GM12873 (cell line): Measurements from ENCODE around the gene INTU.

ENCODE experiments used
- TF ChIP-seq, protein P1 (sequence below): IDR thresholded peaks from 2 replicates; pipeline ENCODE4 v1.5.1; 2012; ENCODE audit warnings: low read depth, mild to moderate bottlenecking, moderate library complexity, low read length, control low read depth; ENCODE audit not compliant: insufficient read depth; ENCODE audit errors: missing control alignments

INTU gene

DNA sequence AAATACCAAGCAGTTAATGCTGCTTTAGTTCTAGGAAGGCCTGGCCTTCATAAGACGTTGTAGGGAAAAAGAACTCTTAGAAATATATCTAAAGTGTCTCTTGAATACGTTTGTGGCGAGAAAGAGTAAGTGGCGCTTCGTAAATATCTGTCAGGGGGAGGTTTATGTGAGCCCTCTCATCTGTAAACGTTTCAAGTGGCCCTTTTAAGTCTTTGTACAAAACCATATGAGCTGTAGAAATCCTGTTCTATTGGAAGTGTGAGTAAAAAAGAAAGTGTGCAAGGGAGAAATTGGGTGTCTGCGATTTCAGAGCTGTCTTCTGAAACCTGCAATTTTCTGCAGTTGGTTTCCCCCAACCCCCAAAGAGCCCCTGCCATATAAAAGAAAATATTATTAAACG lies 8.6 kb upstream of the INTU start:
- TF ChIP-seq, protein P1, sequence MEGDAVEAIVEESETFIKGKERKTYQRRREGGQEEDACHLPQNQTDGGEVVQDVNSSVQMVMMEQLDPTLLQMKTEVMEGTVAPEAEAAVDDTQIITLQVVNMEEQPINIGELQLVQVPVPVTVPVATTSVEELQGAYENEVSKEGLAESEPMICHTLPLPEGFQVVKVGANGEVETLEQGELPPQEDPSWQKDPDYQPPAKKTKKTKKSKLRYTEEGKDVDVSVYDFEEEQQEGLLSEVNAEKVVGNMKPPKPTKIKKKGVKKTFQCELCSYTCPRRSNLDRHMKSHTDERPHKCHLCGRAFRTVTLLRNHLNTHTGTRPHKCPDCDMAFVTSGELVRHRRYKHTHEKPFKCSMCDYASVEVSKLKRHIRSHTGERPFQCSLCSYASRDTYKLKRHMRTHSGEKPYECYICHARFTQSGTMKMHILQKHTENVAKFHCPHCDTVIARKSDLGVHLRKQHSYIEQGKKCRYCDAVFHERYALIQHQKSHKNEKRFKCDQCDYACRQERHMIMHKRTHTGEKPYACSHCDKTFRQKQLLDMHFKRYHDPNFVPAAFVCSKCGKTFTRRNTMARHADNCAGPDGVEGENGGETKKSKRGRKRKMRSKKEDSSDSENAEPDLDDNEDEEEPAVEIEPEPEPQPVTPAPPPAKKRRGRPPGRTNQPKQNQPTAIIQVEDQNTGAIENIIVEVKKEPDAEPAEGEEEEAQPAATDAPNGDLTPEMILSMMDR, result no peak

DNA sequence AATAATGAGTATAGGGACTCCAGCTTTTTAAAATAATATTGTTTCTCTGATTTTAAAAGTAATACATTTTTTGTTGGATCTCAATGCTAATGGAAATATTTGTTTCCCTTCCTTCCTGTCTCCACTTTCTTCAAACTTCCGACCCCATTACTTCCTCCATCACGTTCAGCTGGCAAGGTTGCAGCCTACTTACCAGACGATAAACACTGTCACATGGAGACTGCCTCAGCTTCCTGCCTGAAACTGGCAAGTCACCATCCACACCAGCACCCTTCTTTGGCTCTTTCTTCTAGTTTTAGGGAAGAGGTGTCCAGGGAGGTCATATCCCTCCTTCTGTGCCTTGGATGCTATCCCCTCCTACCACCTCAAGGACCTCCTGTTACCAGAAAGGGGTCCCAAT lies 3.4 kb upstream of the INTU start:
- TF ChIP-seq, protein P1, result no peak

DNA sequence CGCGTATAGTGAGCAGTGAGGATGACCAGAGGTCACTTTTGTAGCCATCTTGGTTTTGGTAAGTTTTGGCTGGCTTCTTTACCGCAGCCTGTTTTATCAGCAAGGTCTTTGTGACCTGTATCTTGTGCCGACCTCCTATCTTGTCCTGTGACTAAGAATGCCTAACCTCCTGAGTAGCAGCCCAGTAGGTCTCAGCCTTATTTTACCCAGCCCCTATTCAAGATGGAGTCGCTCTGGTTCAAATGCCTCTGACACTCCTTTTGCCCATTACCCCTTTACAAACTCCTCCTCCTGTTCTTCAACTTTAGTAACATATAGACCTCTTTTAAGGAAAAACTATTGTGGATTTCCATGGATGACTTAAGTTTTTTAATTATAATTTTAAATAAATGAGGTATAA lies 2.6 kb upstream of the INTU start:
- TF ChIP-seq, protein P1, result no peak

DNA sequence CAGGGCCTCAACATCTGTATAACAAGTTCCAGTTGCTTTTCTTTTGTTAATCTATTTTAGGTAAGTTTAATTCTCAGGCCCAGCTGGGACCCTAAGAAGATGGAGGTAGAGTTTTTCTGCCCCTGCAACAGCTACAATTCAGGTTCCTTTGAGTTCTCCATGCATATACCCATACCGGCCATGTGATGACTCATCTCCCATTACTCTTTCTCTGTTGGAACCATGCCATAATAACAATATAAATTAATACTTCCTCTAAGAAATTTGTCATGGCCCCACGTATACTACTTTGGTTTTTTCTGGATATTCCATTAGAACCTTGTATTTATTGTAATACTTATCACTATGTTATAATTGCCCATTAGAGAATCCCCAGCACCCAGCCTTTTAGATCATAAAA lies 1.3 kb upstream of the INTU start:
- TF ChIP-seq, protein P1, result no peak

DNA sequence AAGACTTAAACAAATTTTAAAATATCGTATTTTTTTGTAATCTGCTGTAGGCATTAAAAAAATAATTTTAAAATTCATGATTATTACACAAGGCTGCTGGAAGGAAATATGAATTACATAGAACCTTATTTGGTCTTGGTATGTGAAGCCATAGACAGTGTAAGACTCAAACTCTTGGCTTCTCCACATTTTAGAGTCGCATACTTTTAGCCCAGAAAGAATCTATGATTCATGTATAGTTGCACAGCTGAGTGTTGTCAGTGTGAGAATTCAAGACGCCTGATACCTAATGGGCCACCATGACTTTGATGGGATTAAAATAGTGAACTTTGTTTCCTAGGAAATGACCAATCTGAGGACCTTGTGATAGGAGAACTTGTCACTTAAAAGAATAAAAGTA lies 1.4 kb downstream of the INTU start:
- TF ChIP-seq, protein P1, result no peak

DNA sequence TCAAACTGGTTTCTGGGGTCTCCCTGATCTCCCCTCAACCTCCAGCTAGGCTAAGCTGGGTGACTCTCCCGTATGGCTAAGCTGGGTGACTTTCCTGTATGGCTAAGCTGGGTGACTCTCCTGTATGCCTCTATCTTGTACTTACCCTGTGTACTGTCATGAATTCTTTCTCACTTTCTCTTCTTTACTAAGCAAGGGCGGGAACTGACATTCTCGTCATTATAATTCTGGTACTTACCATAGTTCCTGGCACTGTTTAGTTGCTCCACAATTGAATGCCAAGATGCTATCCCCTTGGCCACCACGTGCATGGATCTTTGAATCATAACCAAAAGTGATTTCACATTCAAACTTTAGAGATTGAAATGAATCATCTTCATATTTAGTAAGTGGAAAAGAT lies 8.8 kb downstream of the INTU start:
- TF ChIP-seq, protein P1, result no peak

DNA sequence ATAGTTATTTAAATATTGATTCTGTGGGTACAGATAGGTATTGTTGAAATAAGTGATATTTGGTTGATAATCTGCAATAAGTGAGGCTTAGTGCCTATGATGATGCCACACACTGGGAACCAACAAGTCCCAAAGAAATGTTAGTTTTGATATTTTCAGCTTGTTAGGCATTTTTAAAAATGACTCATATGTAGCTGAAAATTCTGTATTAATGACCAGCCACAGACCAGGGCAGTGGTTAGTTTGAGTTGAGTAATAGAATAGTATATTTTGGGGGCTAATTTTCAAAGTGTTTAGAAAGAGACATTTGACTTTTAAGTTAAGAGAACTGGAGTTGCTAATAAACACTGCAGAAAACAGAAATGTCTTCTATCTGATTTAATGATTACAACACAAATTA lies 9.4 kb downstream of the INTU start:
- TF ChIP-seq, protein P1, result no peak
